Measurements from ENCODE around the gene POU5F1. TPM values are rescaled to one million over a fixed set of nuclear protein-coding genes. Genes with fewer than 3 reads are reported as not detected.

Gene POU5F1
- total RNA-seq, 2 donors from 2014 or later = 0.59 TPM; not detected in 1

GRCh38 chr6:31132806-31133205 is 37.7 kb downstream of the POU5F1 start:
- Mint-ChIP-seq H3K27ac (no peak overlapping the region), H3K9me3 (no peaks in the 10 kb centered on the region), H3K36me3 (no peaks in the 10 kb centered on the region)
- ATAC-seq = no peak
- DNase-seq (ENCODE audit: low spot score in 2 of 2) = no peak

GRCh38 chr6:31131595-31131994 is 38.9 kb downstream of the POU5F1 start:
- no peak for DNase-seq (ENCODE audit: low spot score in 2 of 2)
- H3K36me3 Mint-ChIP-seq = no peaks in the 10 kb centered on the region
- ATAC-seq = no peak
- no peaks in the 10 kb centered on the region for H3K9me3 Mint-ChIP-seq
- no peak overlapping the region for H3K27ac Mint-ChIP-seq

- Mint-ChIP-seq H3K27ac (no peak overlapping the region), H3K36me3 (no peaks in the 10 kb centered on the region), H3K9me3 (no peaks in the 10 kb centered on the region)
- DNase-seq (ENCODE audit: low spot score in 2 of 2) (no peak), ATAC-seq (no peak)
These were observed 39.7 kb downstream of the POU5F1 start for GRCh38 chr6:31130751-31131150.

- DNase-seq (ENCODE audit: low spot score in 2 of 2) (no peak), ATAC-seq (no peak)
- H3K9me3 Mint-ChIP-seq = no peaks in the 10 kb centered on the region
- H3K36me3 Mint-ChIP-seq = no peaks in the 10 kb centered on the region
- H3K27ac Mint-ChIP-seq = no peak overlapping the region
These were observed 41.4 kb downstream of the POU5F1 start for GRCh38 chr6:31129130-31129529.

GRCh38 chr6:31128093-31128676 is 42.3 kb downstream of the POU5F1 start:
- Mint-ChIP-seq H3K9me3 (no peaks in the 10 kb centered on the region), H3K36me3 (no peaks in the 10 kb centered on the region), H3K27ac (no peak overlapping the region)
- DNase-seq (ENCODE audit: low spot score in 2 of 2) = peak; percentile 67 to 82
- peak; percentile 73 for ATAC-seq

- H3K27ac Mint-ChIP-seq = peak overlapping the region in 1 of 2 donors; percentile 29
- no peaks in the 10 kb centered on the region for H3K36me3 Mint-ChIP-seq
- H3K9me3 Mint-ChIP-seq = no peaks in the 10 kb centered on the region
- ATAC-seq (no peak), DNase-seq (ENCODE audit: low spot score in 2 of 2) (no peak)
These were observed 43.9 kb downstream of the POU5F1 start for GRCh38 chr6:31126396-31127175.

- H3K36me3 Mint-ChIP-seq = no peaks in the 10 kb centered on the region
- no peak for DNase-seq (ENCODE audit: low spot score in 2 of 2)
- ATAC-seq = no peak
- H3K9me3 Mint-ChIP-seq = no peaks in the 10 kb centered on the region
- H3K27ac Mint-ChIP-seq = peak overlapping the region in 1 of 2 donors; percentile 9
These were observed 44.7 kb downstream of the POU5F1 start for GRCh38 chr6:31125586-31126363.

- no peaks in the 10 kb centered on the region for H3K9me3 Mint-ChIP-seq
- DNase-seq (ENCODE audit: low spot score in 2 of 2) (no peak), ATAC-seq (no peak)
- H3K36me3 Mint-ChIP-seq = no peaks in the 10 kb centered on the region
- H3K27ac Mint-ChIP-seq = no peak overlapping the region
These were observed 45.3 kb downstream of the POU5F1 start for GRCh38 chr6:31125162-31125561.

GRCh38 chr6:31122791-31123706 is 47.4 kb downstream of the POU5F1 start:
- DNase-seq (ENCODE audit: low spot score in 2 of 2) = no peak
- Mint-ChIP-seq H3K36me3 (no peaks in the 10 kb centered on the region), H3K27ac (peak overlapping the region in 1 of 2 donors; percentile 7), H3K9me3 (no peaks in the 10 kb centered on the region)
- ATAC-seq = no peak

GRCh38 chr6:31121131-31121790 is 49.2 kb downstream of the POU5F1 start:
- Mint-ChIP-seq H3K9me3 (no peaks in the 10 kb centered on the region), H3K27ac (no peak overlapping the region), H3K36me3 (no peaks in the 10 kb centered on the region)
- ATAC-seq (no peak), DNase-seq (ENCODE audit: low spot score in 2 of 2) (no peak)

- H3K27ac Mint-ChIP-seq = no peak within 1 kb of the TSS
- no peaks in the 10 kb centered on the region for H3K9me3 Mint-ChIP-seq
- DNase-seq (ENCODE audit: low spot score in 2 of 2) = no peak
- no peaks in the 10 kb centered on the region for H3K36me3 Mint-ChIP-seq
- no peak for ATAC-seq
These were observed 50.1 kb downstream of the POU5F1 start, which contains the start of gene CDSN for GRCh38 chr6:31120151-31120915. Gene CDSN, minus strand, starts transcription at chr6:31120446. Its CDS starts 27 bp downstream, at chr6:31120419.

- H3K27ac Mint-ChIP-seq = no peak overlapping the region
- H3K36me3 Mint-ChIP-seq = no peaks in the 10 kb centered on the region
- no peaks in the 10 kb centered on the region for H3K9me3 Mint-ChIP-seq
- DNase-seq (ENCODE audit: low spot score in 2 of 2) (no peak), ATAC-seq (no peak)
These were observed 52.3 kb downstream of the POU5F1 start for GRCh38 chr6:31118178-31118577.

GRCh38 chr6:31116661-31117385 is 53.7 kb downstream of the POU5F1 start:
- no peak for DNase-seq (ENCODE audit: low spot score in 2 of 2)
- Mint-ChIP-seq H3K9me3 (no peaks in the 10 kb centered on the region), H3K27ac (no peak overlapping the region), H3K36me3 (no peaks in the 10 kb centered on the region)
- ATAC-seq = no peak

GRCh38 chr6:31115941-31116560 is 54.4 kb downstream of the POU5F1 start:
- no peak for ATAC-seq
- no peaks in the 10 kb centered on the region for H3K36me3 Mint-ChIP-seq
- no peaks in the 10 kb centered on the region for H3K9me3 Mint-ChIP-seq

More at GRCh38 chr6:31115941-31116560, 54.4 kb downstream of the POU5F1 start:
- no peak for DNase-seq (ENCODE audit: low spot score in 2 of 2)
- H3K27ac Mint-ChIP-seq = no peak overlapping the region

Data from activated naive CD4-positive, alpha-beta T cell treated with anti-CD3 and anti-CD28 coated beads, Interleukin-2, amount 50 U/mL, for 72 hours (primary cell).